PC-9 (cell line): ENCODE results near the gene PITPNC1.

Source experiments
- EZH2 ChIP-seq: fragments of 200-600 bp; sonication (generic); IDR thresholded peaks from 2 replicates; pipeline ENCODE4 v1.8.0; 2017; ENCODE audit warnings: antibody characterized with exemption, low read depth
- TF ChIP-seq, protein P1 (sequence below): fragments of 200-600 bp; sonication (generic); conservative IDR thresholded peaks from 2 replicates; pipeline ENCODE4 v1.6.1; 2017; ENCODE audit warnings: mixed run types, antibody characterized with exemption, mild to moderate bottlenecking, moderate library complexity

DNA sequence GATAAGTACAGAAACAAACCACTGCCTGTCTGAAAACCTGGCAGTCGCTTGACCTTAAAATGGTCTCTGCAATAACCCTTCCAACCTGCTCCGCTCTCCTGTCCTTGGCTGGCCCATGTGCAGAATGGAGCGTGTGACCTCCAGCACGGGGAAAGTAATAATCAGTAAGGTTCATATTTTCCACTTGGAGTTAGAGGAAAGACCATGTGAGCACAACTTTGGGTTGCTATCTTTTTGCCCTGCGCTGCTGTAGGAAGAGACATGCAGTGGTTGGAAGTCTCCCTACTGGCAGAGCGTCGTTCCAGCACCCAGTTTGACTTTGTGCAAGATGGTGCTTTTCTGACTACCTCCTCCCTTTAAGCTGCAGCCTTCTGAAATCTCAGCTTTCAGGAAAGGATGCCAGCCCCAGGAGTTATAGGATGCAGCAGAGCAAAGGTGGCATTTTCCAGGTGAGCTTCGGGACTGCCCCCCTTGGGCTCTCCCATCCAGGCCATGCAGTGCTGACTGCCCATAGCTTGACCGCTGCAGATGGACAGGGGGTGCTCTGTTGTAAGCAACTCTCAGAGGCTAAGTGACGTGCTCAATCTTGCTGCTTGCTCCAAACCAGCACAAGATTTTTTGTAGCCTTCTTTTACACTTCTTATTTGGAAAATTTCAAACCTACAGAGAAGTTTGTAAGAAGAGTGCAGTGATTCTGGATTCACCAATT lies 230.0 kb downstream of the PITPNC1 start:
- TF ChIP-seq EZH2 = no peak
- TF ChIP-seq, protein P1, sequence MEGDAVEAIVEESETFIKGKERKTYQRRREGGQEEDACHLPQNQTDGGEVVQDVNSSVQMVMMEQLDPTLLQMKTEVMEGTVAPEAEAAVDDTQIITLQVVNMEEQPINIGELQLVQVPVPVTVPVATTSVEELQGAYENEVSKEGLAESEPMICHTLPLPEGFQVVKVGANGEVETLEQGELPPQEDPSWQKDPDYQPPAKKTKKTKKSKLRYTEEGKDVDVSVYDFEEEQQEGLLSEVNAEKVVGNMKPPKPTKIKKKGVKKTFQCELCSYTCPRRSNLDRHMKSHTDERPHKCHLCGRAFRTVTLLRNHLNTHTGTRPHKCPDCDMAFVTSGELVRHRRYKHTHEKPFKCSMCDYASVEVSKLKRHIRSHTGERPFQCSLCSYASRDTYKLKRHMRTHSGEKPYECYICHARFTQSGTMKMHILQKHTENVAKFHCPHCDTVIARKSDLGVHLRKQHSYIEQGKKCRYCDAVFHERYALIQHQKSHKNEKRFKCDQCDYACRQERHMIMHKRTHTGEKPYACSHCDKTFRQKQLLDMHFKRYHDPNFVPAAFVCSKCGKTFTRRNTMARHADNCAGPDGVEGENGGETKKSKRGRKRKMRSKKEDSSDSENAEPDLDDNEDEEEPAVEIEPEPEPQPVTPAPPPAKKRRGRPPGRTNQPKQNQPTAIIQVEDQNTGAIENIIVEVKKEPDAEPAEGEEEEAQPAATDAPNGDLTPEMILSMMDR = no peak
